Measurements from ENCODE around the gene PSMD10. TPM values are rescaled to one million over a fixed set of nuclear protein-coding genes. Genes with fewer than 3 reads are reported as not detected.

The PSMD10 gene
- total RNA-seq, 2 experiments from 2014 or later, result 29.8 to 43.9 TPM

- Histone ChIP-seq H3K4me3 (ENCODE audit: low read depth, low read length, poor library complexity, severe bottlenecking) (no peak overlapping the region), H3K4me2 (ENCODE audit: low read length) (no peak overlapping the region), H4K20me1 (ENCODE audit: insufficient read depth, low read length) (no peaks in the 10 kb centered on the region), H3K27ac (ENCODE audit: low read depth, low read length, poor library complexity, severe bottlenecking) (no peak overlapping the region), H3K4me1 (ENCODE audit: insufficient read depth, low read length, poor library complexity, severe bottlenecking) (no peaks in the 10 kb centered on the region), H3K36me3 (ENCODE audit: insufficient read depth, low read length) (no peaks in the 10 kb centered on the region), H3K9me3 (ENCODE audit: low read length) (no peaks in the 10 kb centered on the region), H3K9me2 (ENCODE audit: insufficient read depth, low read length) (no peaks in the 10 kb centered on the region), H3K79me2 (ENCODE audit: insufficient read depth, low read depth, low read length) (no peaks in the 10 kb centered on the region), H2AFZ (ENCODE audit: low read length) (no peak overlapping the region)
- POLR2A ChIA-PET, result no interaction called here
- CTCF ChIA-PET (ENCODE audit: unreplicated experiment), result no interaction called here
- intact Hi-C loops (cut with micrococcal nuclease; ENCODE audit: unreplicated experiment), result no loop called here
- no TSS peak for BruUV-seq (replicated peaks)
- no peak for DNase-seq (ENCODE audit: low spot score)
- TF ChIP-seq CTCF (conservative IDR thresholded peaks at IDR 0.05; ENCODE audit: low read length), result no peak
- no peak for TF ChIP-seq EZH2phosphoT487 (IDR thresholded peaks at IDR 0.05; ENCODE audit: borderline replicate concordance, low read depth, low read length)
Measured at GRCh38 chrX:108064001-108064400, 27.3 kb downstream of the PSMD10 start.

DNA sequence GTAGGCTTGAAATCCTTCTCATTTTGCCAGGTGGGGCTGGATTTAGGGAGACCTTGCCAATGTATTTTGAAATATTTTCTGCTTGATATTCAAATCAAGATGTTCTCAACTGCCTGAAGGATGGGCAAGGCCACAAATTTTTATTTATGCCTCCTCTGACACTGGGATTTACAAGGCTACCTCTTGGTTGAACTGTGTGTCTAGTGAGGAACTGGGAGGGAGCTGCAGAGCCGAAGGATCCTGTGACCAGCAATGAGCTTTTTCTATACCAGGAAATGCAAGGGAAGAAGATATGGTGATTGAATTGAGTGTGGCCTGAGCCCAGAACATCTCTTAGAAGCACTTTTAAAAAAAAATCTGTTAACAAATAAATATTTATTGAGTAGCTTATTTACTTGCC is 31.5 kb downstream of the PSMD10 start:
- intact Hi-C loops (cut with micrococcal nuclease; ENCODE audit: unreplicated experiment), result no loop called here
- TF ChIP-seq EZH2phosphoT487 (IDR thresholded peaks at IDR 0.05; ENCODE audit: borderline replicate concordance, low read depth, low read length) (no peak), CTCF (conservative IDR thresholded peaks at IDR 0.05; ENCODE audit: low read length) (no peak)
- no peak for DNase-seq (ENCODE audit: low spot score)
- Histone ChIP-seq H3K9me3 (ENCODE audit: low read length) (no peaks in the 10 kb centered on the region), H3K36me3 (ENCODE audit: insufficient read depth, low read length) (no peaks in the 10 kb centered on the region), H2AFZ (ENCODE audit: low read length) (no peak overlapping the region), H3K9me2 (ENCODE audit: insufficient read depth, low read length) (no peaks in the 10 kb centered on the region), H3K4me2 (ENCODE audit: low read length) (no peak overlapping the region), H3K4me1 (ENCODE audit: insufficient read depth, low read length, poor library complexity, severe bottlenecking) (no peaks in the 10 kb centered on the region), H3K4me3 (ENCODE audit: low read depth, low read length, poor library complexity, severe bottlenecking) (no peak overlapping the region), H3K27ac (ENCODE audit: low read depth, low read length, poor library complexity, severe bottlenecking) (no peak overlapping the region), H3K79me2 (ENCODE audit: insufficient read depth, low read depth, low read length) (no peaks in the 10 kb centered on the region), H4K20me1 (ENCODE audit: insufficient read depth, low read length) (no peaks in the 10 kb centered on the region)
- ChIA-PET POLR2A (no interaction called here), CTCF (ENCODE audit: unreplicated experiment) (no interaction called here)
- BruUV-seq (replicated peaks), result no TSS peak

DNA sequence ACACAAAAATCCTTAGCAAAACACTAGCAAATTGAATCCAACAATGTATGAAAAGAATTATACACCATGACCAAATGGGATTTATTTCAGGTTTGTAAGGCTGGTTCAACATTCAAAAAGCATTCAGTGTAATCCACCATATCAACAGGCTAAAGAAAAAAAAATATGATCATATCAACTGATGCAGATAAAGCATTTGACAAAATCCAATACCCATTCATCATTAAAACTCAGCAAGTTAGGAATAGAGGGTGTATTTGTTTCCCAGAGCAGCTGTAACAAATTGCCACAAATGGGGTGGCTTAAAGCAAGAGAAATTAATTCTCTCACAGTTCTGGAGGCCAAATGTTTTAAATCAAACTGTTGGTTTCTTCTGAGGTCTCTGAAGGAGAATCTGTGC is 35.8 kb downstream of the PSMD10 start:
- no peak for TF ChIP-seq EZH2phosphoT487 (IDR thresholded peaks at IDR 0.05; ENCODE audit: borderline replicate concordance, low read depth, low read length)
- TF ChIP-seq CTCF (conservative IDR thresholded peaks at IDR 0.05; ENCODE audit: low read length), result no peak
- POLR2A ChIA-PET, result no interaction called here
- no peaks in the 10 kb centered on the region for H3K36me3 ChIP-seq (ENCODE audit: insufficient read depth, low read length)
- no peak overlapping the region for H2AFZ ChIP-seq (ENCODE audit: low read length)
- H4K20me1 ChIP-seq (ENCODE audit: insufficient read depth, low read length), result no peaks in the 10 kb centered on the region
- no peaks in the 10 kb centered on the region for H3K4me1 ChIP-seq (ENCODE audit: insufficient read depth, low read length, poor library complexity, severe bottlenecking)
- no TSS peak for BruUV-seq (replicated peaks)
- no peaks in the 10 kb centered on the region for H3K9me2 ChIP-seq (ENCODE audit: insufficient read depth, low read length)
- DNase-seq (ENCODE audit: low spot score), result no peak
- H3K4me2 ChIP-seq (ENCODE audit: low read length), result no peak overlapping the region
- no peak overlapping the region for H3K27ac ChIP-seq (ENCODE audit: low read depth, low read length, poor library complexity, severe bottlenecking)
- no peak overlapping the region for H3K4me3 ChIP-seq (ENCODE audit: low read depth, low read length, poor library complexity, severe bottlenecking)
- CTCF ChIA-PET (ENCODE audit: unreplicated experiment), result no interaction called here
- no peaks in the 10 kb centered on the region for H3K9me3 ChIP-seq (ENCODE audit: low read length)
- no peaks in the 10 kb centered on the region for H3K79me2 ChIP-seq (ENCODE audit: insufficient read depth, low read depth, low read length)
- intact Hi-C loops (cut with micrococcal nuclease; ENCODE audit: unreplicated experiment), result no loop called here
